NCI-H1092 treated with DMSO at 0.1 percent for 48 hours (cell line): ENCODE measurements around the gene TMEM269.
"Not testable (repeated sequence)": the region's sequence is repeated elsewhere in the genome, so short reads cannot be mapped to it uniquely, and the experiment has no call there.

Experiments used
- DNase-seq: peaks from one replicate; lab custom pipeline; 2025; lab: John Stamatoyannopoulos, UW

Gene TMEM269

GRCh38 chr1:42776502-42776901, 8.3 kb upstream of the TMEM269 start:
- DNase-seq, result no peak

GRCh38 chr1:42777852-42778251, 6.9 kb upstream of the TMEM269 start:
- peak; percentile 11 for DNase-seq

DNA sequence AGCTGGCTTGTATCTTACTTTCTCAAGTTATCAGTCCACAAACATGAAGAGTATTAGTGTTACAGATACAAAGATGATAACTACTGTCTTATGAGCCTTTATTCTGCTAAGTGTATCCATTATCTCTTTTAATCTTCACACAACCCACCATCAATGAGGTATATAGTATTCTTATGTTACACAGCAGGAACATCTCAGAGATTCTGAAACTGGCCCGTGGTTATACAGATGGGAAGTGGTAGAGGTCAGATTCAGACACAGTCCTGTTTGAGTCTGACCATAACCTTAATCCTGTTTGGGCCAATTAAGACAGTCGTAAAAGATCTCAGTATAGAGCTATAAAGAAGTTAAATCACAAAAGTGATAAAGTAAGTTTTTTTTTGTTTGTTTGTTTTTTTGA, 5.1 kb upstream of the TMEM269 start:
- DNase-seq, result no peak

GRCh38 chr1:42780176-42780575, 4.6 kb upstream of the TMEM269 start:
- no peak for DNase-seq

GRCh38 chr1:42783092-42783491, 1.7 kb upstream of the TMEM269 start:
- no peak for DNase-seq

DNA sequence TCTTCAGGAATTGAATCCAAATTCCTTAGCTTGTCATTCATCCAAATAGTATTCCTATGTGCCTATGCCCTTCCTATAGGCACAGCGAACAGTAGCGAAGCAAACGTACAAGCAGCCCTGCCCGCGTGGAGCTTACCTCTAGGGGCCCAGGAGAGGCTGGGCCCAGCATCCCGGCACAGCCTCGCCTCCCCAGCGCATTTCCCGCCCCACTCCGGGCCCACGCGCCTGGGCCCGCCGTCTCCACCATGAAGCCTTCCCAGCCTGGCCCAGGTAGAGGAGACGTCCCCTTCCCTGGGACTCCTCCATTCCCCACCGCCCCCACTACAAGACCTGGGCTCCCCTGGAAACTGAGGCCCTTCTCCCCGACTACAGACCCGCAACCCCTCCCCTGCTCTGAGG, 245 bp upstream of the TMEM269 start:
- no peak for DNase-seq

- DNase-seq, result no peak
Observed at GRCh38 chr1:42786097-42786496, 1.3 kb downstream of the TMEM269 start.

- DNase-seq, result no peak
Observed at GRCh38 chr1:42788021-42788420, 3.2 kb downstream of the TMEM269 start.

DNA sequence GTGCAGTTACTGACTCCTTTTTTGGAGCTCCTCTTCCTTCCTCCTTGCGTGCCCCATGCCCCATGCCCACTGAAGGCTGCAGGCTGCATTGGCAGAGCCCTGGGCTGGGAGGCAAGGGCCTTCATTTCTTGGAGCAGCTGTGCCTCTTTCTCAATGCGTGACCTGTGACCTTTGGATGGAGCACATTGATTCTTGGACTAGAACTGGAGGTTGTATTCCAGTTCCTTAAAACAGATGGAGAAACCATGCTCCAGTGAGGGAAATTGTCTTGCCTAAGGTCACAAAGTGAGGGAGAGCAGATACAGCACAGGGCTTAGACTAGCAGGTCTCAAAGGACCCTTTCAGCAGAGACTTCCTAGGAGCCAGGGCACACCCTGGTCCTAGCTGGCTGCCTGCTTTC, 9.0 kb downstream of the TMEM269 start:
- no peak for DNase-seq

- DNase-seq, result no peak
Observed at GRCh38 chr1:42797414-42797813, 12.6 kb downstream of the TMEM269 start.

- DNase-seq, result no peak
Observed at GRCh38 chr1:42797979-42798378, 13.2 kb downstream of the TMEM269 start.

DNA sequence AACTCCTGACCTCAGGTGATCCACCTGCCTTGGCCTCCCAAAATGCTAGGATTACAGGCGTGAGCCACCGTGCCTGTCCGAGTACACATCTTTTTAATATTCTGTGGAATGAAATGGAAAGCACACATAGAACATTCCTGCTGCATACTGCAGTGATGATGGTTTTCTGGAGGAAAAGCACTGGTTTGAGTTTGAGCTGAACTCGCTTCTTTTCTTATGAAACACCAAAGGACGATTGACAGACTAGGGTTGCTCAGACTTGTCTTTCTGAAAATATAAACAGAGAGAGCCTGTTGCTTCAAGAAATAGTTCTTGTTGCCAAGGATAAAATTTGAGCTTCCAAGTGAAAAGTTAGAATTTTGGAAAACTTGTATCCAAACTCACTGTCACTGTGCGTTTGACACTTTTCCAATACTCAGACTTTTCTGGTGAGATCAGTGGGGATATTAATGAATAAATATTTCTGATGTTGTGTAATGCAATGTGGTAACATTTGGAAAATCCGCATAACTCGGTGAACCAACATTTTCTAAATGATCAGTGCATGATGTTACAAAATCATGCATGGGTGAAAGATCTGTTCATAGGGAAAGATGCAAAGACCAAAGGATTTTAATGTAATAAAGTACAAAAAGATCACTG, 17.2 kb downstream of the TMEM269 start:
- no peak for DNase-seq

- no peak for DNase-seq
Observed at GRCh38 chr1:42806171-42806570, 21.4 kb downstream of the TMEM269 start.

- no peak for DNase-seq
Observed at GRCh38 chr1:42806593-42806992, 21.8 kb downstream of the TMEM269 start.

- no peak for DNase-seq
Observed at GRCh38 chr1:42807056-42807668, 22.4 kb downstream of the TMEM269 start.

GRCh38 chr1:42814815-42815214, 30.0 kb downstream of the TMEM269 start:
- not testable (repeated sequence) for DNase-seq

DNA sequence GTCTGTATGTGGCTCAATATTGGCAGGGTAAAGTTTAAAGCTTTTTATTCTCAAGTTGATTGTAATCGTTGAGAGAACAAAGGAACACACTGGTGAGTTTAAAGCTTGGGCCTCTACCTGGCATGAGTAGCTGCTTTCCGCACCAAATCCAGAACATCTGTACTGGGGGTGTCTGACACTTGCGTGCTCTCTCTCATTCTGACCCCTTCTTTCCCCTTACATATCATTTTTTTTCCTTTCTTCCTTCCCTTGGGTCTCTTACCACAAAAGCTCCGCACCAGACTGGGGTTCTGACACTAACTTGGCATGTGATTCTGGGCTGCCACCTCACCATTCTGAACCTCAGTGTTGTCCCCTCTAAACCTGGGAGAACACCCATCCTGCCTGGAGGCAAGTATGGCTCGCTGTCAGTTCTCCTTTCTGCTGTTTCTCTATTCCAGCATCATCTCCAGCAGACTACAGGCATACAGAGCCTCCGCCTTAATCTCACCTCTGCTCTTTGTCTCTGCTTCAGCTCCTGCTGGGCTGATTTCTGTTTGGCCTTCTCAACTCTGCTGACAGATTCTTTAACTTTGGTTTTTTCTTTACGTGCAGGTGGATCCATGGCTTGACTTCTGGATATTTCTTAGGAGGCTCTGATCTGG, 31.3 kb downstream of the TMEM269 start:
- no peak for DNase-seq

DNA sequence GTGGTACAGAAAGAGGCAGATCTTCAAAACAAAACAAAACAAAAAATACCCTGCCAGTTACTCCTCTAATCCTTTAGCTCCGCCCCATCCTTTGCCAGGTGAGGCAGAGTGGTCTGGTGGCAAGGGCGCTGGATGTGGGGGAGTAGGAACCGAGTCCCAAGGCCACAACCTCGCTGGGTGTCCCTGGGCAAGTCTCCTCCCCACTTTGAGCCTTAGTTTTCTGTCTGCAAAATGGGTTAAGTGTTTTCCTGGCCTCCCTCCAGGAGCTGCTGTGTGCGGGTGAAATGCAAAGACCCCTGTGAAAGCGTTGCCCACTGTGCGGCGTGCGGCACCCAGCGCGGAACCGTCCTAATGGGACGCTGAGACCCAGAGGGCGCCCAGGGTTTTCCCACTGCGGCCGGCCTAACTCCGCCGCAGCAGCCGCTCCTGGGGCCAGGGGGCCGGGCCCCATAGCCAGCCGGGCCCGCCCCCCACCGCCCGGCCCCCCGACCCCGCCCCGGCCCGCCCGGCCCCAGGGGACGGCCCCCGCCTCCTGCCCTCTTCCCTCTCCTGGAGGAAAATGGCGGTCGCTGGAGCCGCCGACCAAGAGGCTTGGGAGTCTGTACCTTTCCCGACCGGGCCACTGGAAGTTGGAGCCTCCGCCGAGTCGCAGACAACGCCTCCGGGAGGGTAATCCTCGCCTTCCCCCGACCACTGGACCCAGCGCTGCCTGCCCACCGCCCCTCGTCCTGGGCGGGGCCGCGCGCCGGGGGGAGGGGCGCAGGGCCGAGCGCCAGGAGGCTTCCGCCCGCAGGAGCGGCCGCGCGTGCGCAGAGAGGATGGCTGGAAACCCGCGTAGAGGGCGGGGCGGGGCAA, 32.0 kb downstream of the TMEM269 start, which contains the start of the genes ERMAP and SVBP:
Gene ERMAP, plus strand, starts transcription at position 538 of the 855 bp plus-strand sequence. CDS start 13,327 bp downstream, outside the sequence.
Gene SVBP, minus strand, starts transcription at position 813 of the 855 bp plus-strand sequence. CDS start 853 bp downstream, outside the sequence.
- DNase-seq, result peak; percentile 95

GRCh38 chr1:42817440-42817767, 32.6 kb downstream of the TMEM269 start:
- no peak for DNase-seq

GRCh38 chr1:42817976-42818375, 33.2 kb downstream of the TMEM269 start:
- no peak for DNase-seq

- no peak for DNase-seq
Observed at GRCh38 chr1:42820813-42821212, 36.0 kb downstream of the TMEM269 start.

GRCh38 chr1:42821690-42822089, 36.9 kb downstream of the TMEM269 start:
- DNase-seq, result no peak
